GM23248 (cell line): Measurements from ENCODE around the gene PLCB4. TPM values are rescaled to one million over a fixed set of nuclear protein-coding genes. Genes with fewer than 3 reads are reported as not detected.
A peak's percentile ranks its signal among the peaks of the same experiment; 100 is the strongest.

Experiments used
- DNase-seq: peaks from one replicate; pipeline ENCODE4 v3.0.0-alpha.2; 2015
- H2AFZ ChIP-seq: fragments of 200-600 bp; sonication (generic); 2 replicates; pipeline ENCODE4 v1.6.1; 2016; ENCODE audit warnings: antibody characterized with exemption
- H3F3A ChIP-seq: fragments of 200-600 bp; sonication (generic); 2 replicates; pipeline ENCODE4 v1.6.1; 2016; ENCODE audit warnings: mild to moderate bottlenecking, antibody characterized with exemption, mixed run types; ENCODE audit not compliant: insufficient read depth
- H3K27ac ChIP-seq: fragments of 200-600 bp; sonication (generic); 2 replicates; pipeline ENCODE4 v1.5.1; 2016; ENCODE audit warnings: mild to moderate bottlenecking
- H3K27me3 ChIP-seq: fragments of 200-600 bp; sonication (generic); replicated peaks from 2 replicates; pipeline ENCODE4 v1.6.1; 2016; ENCODE audit warnings: mild to moderate bottlenecking; ENCODE audit not compliant: insufficient read depth
- H3K36me3 ChIP-seq: fragments of 200-600 bp; sonication (generic); 2 replicates; pipeline ENCODE4 v1.6.1; 2016; ENCODE audit warnings: low read depth, mild to moderate bottlenecking
- H3K4me1 ChIP-seq: fragments of 200-600 bp; sonication (generic); 2 replicates; pipeline ENCODE4 v1.6.1; 2016; ENCODE audit warnings: mild to moderate bottlenecking; ENCODE audit not compliant: insufficient read depth
- H3K4me2 ChIP-seq: fragments of 200-600 bp; sonication (generic); one replicate; pipeline ENCODE4 v1.6.1; 2016; ENCODE audit warnings: mild to moderate bottlenecking; ENCODE audit not compliant: unreplicated experiment
- H3K4me3 ChIP-seq: fragments of 200-600 bp; sonication (generic); 2 replicates; pipeline ENCODE4 v1.5.1; 2016; ENCODE audit warnings: mild to moderate bottlenecking
- H3K79me2 ChIP-seq: fragments of 200-600 bp; sonication (generic); 2 replicates; pipeline ENCODE4 v1.6.1; 2016; ENCODE audit warnings: mild to moderate bottlenecking; ENCODE audit not compliant: insufficient read depth
- H3K9ac ChIP-seq: fragments of 200-600 bp; sonication (generic); 2 replicates; pipeline ENCODE4 v1.6.1; 2016; ENCODE audit warnings: mild to moderate bottlenecking
- H3K9me2 ChIP-seq: fragments of 200-600 bp; sonication (generic); 2 replicates; pipeline ENCODE4 v1.6.1; 2016; ENCODE audit warnings: mixed run types, mild to moderate bottlenecking, moderate library complexity; ENCODE audit not compliant: insufficient read depth
- H3K9me3 ChIP-seq: fragments of 200-600 bp; sonication (generic); one replicate; pipeline ENCODE4 v1.6.1; 2017; ENCODE audit warnings: low read depth
- H4K20me1 ChIP-seq: fragments of 200-600 bp; sonication (generic); 2 replicates; pipeline ENCODE4 v1.6.0; 2016; ENCODE audit not compliant: insufficient read depth
- EZH2 ChIP-seq: fragments of 200-600 bp; sonication (generic); IDR thresholded peaks from 2 replicates; pipeline ENCODE4 v1.6.1; 2018; ENCODE audit warnings: antibody characterized with exemption, mild to moderate bottlenecking; ENCODE audit not compliant: insufficient read depth, poor library complexity, severe bottlenecking
- EZH2phosphoT487 ChIP-seq: fragments of 200-600 bp; sonication (generic); IDR thresholded peaks from 2 replicates; pipeline ENCODE4 v1.6.1; 2018; ENCODE audit warnings: antibody characterized with exemption, moderate library complexity, mild to moderate bottlenecking, low read depth; ENCODE audit not compliant: insufficient read depth
- WGBS, 2 experiments: methylation state at CpG; one replicate each; pipeline ENCODE4 v1.1.6; 2015 to 2017; ENCODE audit warnings: low lambda C conversion rate in 2 of 2, low coverage in 1 of 2; ENCODE audit errors: missing lambda C conversion rate in 2 of 2; 5-methylcytosine and 5-hydroxymethylcytosine counted together
- in situ Hi-C: fragments of 300-500 bp; cut with MboI; formaldehyde crosslinking; loops from 2 replicates; pipeline ENCODE4 v1.15.0; 2020
- polyA plus RNA-seq: library from polyadenylated mRNA; unstranded; fragments of >200 nt; fragmentation: Nextera tagmentation; extraction: Ambion mirVana; gene quantifications from 2 replicates; pipeline ENCODE4 v1.2.1, GENCODE V29; 2016
- total RNA-seq: library from RNA; depleted of rRNA; stranded (reverse); fragments of >200 nt; shearing (Covaris generic); gene quantifications from 2 replicates; pipeline ENCODE4 v1.2.3, GENCODE V29; 2014

PLCB4 gene
- total and polyA plus RNA-seq, 2 experiments from 2014 or later: 5.0 to 9.5 TPM

- H3K36me3 ChIP-seq: no peaks in the 10 kb centered on the region
- in situ Hi-C loops: no loop called here
- H3K79me2 ChIP-seq: no peaks in the 10 kb centered on the region
- 85 to 87% methylated on average over 6 of the region's 6 CpGs for WGBS, 2 experiments
- DNase-seq: peak; percentile 39
- H3K4me1 ChIP-seq: peaks cover 9% of the 10 kb centered on the region; the same call in 1 of the 2 replicates
- no peak overlapping the region for H3K4me3 ChIP-seq
- TF ChIP-seq EZH2phosphoT487 (no peak), EZH2 (no peak)
- H2AFZ ChIP-seq: no peak overlapping the region
- H3F3A ChIP-seq: no peaks in the 10 kb centered on the region
- H4K20me1 ChIP-seq: no peaks in the 10 kb centered on the region
- H3K9me3 ChIP-seq: no peaks in the 10 kb centered on the region
- H3K27ac ChIP-seq: no peak overlapping the region
- H3K9me2 ChIP-seq: no peaks in the 10 kb centered on the region
- no peaks in the 10 kb centered on the region for H3K27me3 ChIP-seq
- no peak overlapping the region for H3K9ac ChIP-seq
- H3K4me2 ChIP-seq: no peak overlapping the region
These were observed 43.9 kb downstream of the PLCB4 start for GRCh38 chr20:9112541-9113515.

DNA sequence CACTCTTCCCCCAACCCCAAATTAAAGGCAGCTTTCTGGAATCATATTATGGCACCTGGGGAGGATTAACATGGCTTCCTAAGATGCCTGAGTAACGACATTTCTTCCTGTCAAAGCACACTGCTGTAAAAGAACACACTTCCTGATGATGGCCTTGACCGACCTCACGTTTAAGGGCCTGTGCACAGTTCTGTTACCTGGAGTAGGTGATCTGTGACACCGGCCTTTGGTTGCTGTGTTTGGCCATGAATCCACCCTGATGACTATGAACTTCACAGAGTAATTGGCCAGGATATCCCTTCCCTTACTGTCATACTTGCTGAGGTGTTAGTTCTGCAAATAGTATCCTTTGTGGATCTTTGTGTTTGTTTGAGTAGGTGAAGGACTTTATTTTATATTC lies 45.8 kb downstream of the PLCB4 start:
- in situ Hi-C loops: no loop called here
- Histone ChIP-seq H3F3A (no peaks in the 10 kb centered on the region), H3K4me3 (no peak overlapping the region), H3K27me3 (no peaks in the 10 kb centered on the region), H4K20me1 (no peaks in the 10 kb centered on the region), H3K9me3 (no peaks in the 10 kb centered on the region), H3K36me3 (no peaks in the 10 kb centered on the region), H3K9ac (no peak overlapping the region), H3K9me2 (no peaks in the 10 kb centered on the region), H2AFZ (no peak overlapping the region), H3K79me2 (no peaks in the 10 kb centered on the region), H3K4me1 (peaks cover 9% of the 10 kb centered on the region; the same call in 1 of the 2 replicates), H3K4me2 (no peak overlapping the region), H3K27ac (no peak overlapping the region)
- TF ChIP-seq EZH2phosphoT487 (no peak), EZH2 (no peak)
- WGBS, 2 experiments: 81 to 89% methylated on average over 4 of the region's 4 CpGs
- DNase-seq: no peak

GRCh38 chr20:9117548-9117947 lies 48.7 kb downstream of the PLCB4 start:
- DNase-seq: no peak
- 90 to 95% methylated on average over 3 of the region's 3 CpGs for WGBS, 2 experiments
- no peaks in the 10 kb centered on the region for H3F3A ChIP-seq
- no peak overlapping the region for H3K4me2 ChIP-seq
- TF ChIP-seq EZH2phosphoT487 (no peak), EZH2 (no peak)
- no peaks in the 10 kb centered on the region for H3K36me3 ChIP-seq
- H3K27me3 ChIP-seq: no peaks in the 10 kb centered on the region
- no peaks in the 10 kb centered on the region for H3K79me2 ChIP-seq
- H3K9ac ChIP-seq: no peak overlapping the region
- no peak overlapping the region for H3K27ac ChIP-seq
- H3K4me3 ChIP-seq: no peak overlapping the region
- H3K4me1 ChIP-seq: no peaks in the 10 kb centered on the region
- H3K9me2 ChIP-seq: no peaks in the 10 kb centered on the region
- H3K9me3 ChIP-seq: no peaks in the 10 kb centered on the region
- H2AFZ ChIP-seq: no peak overlapping the region
- in situ Hi-C loops: no loop called here
- no peaks in the 10 kb centered on the region for H4K20me1 ChIP-seq

GRCh38 chr20:9119776-9120175 lies 50.9 kb downstream of the PLCB4 start:
- H3K79me2 ChIP-seq: no peaks in the 10 kb centered on the region
- in situ Hi-C loops: no loop called here
- 85 to 86% methylated on average over 7 of the region's 7 CpGs for WGBS, 2 experiments

More at GRCh38 chr20:9119776-9120175, 50.9 kb downstream of the PLCB4 start:
- DNase-seq: no peak
- Histone ChIP-seq H3K9ac (no peak overlapping the region), H3K9me3 (no peaks in the 10 kb centered on the region), H3F3A (no peaks in the 10 kb centered on the region), H3K27me3 (no peaks in the 10 kb centered on the region), H3K9me2 (no peaks in the 10 kb centered on the region), H4K20me1 (no peaks in the 10 kb centered on the region), H3K36me3 (no peaks in the 10 kb centered on the region), H2AFZ (no peak overlapping the region), H3K4me3 (no peak overlapping the region), H3K4me2 (no peak overlapping the region), H3K27ac (no peak overlapping the region), H3K4me1 (no peaks in the 10 kb centered on the region)
- TF ChIP-seq EZH2phosphoT487 (no peak), EZH2 (no peak)
